Fibroblast of lung (primary cell): ENCODE data around the gene RASSF5. TPM values are rescaled to one million over a fixed set of nuclear protein-coding genes. Genes with fewer than 3 reads are reported as not detected.

Source experiments
- DNase-seq, 2 donors: peaks; one replicate each; pipeline versions ENCODE4 v3.0.0 to v3.0.0-alpha.2; 2010; ENCODE audit warnings: low read depth in 2 of 2
- H2AFZ ChIP-seq: 2 replicates; pipeline ENCODE4 v1.5.1; 2012; ENCODE audit warnings: low read length, control low read depth, inconsistent platforms
- H3K27ac ChIP-seq: 2 replicates; pipeline ENCODE4 v1.5.1; 2011; ENCODE audit warnings: low read length, control low read depth; ENCODE audit not compliant: insufficient read depth
- H3K27me3 ChIP-seq: 2 replicates; pipeline ENCODE4 v1.5.1; 2011; ENCODE audit warnings: mild to moderate bottlenecking, low read length; ENCODE audit not compliant: control insufficient read depth, insufficient read depth
- H3K36me3 ChIP-seq: 2 replicates; pipeline ENCODE4 v1.5.1; 2011; ENCODE audit warnings: low read length; ENCODE audit not compliant: control insufficient read depth, insufficient read depth
- H3K4me1 ChIP-seq: 2 replicates; pipeline ENCODE4 v1.5.1; 2011; ENCODE audit warnings: low read length; ENCODE audit not compliant: control insufficient read depth, insufficient read depth; ENCODE audit errors: extremely low read depth
- H3K4me2 ChIP-seq: 2 replicates; pipeline ENCODE4 v1.5.1; 2011; ENCODE audit warnings: low read length, control low read depth; ENCODE audit not compliant: insufficient read depth; ENCODE audit errors: extremely low read depth
- H3K4me3 ChIP-seq, 4 experiments: fragments of 200-600 bp in 1 of 4; sonication (generic) in 1 of 4; replicated peaks in 1 of 4; 2 replicates each; pipeline ENCODE4 v1.5.1; 2011 to 2016; ENCODE audit warnings: low read length in 4 of 4, low read depth in 3 of 4, mild to moderate bottlenecking in 3 of 4, control low read depth in 2 of 4, inconsistent platforms in 1 of 4, mixed read lengths in 1 of 4; ENCODE audit not compliant: insufficient read depth in 1 of 4; ENCODE audit errors: control extremely low read depth in 1 of 4
- H3K79me2 ChIP-seq: 2 replicates; pipeline ENCODE4 v1.5.1; 2012; ENCODE audit warnings: mild to moderate bottlenecking, low read length, inconsistent platforms; ENCODE audit not compliant: control insufficient read depth, insufficient read depth
- H3K9ac ChIP-seq: 2 replicates; pipeline ENCODE4 v1.5.1; 2011; ENCODE audit warnings: mild to moderate bottlenecking, low read length, control low read depth; ENCODE audit not compliant: insufficient read depth
- H3K9me3 ChIP-seq: 2 replicates; pipeline ENCODE4 v1.5.1; 2012; ENCODE audit warnings: low read depth, low read length; ENCODE audit not compliant: control insufficient read depth, insufficient read depth
- H4K20me1 ChIP-seq: 2 replicates; pipeline ENCODE4 v1.5.1; 2011; ENCODE audit warnings: low read length; ENCODE audit not compliant: control insufficient read depth, insufficient read depth; ENCODE audit errors: extremely low read depth
- CTCF ChIP-seq, 2 donors: IDR thresholded peaks in 1 of 2; conservative IDR thresholded peaks in 1 of 2; 1 replicate in 1 of 2; 2 replicates in 1 of 2; pipeline ENCODE4 v1.5.1; 2011 to 2012; ENCODE audit warnings: low read length in 2 of 2, control low read depth in 1 of 2, inconsistent platforms in 1 of 2, low read depth in 1 of 2, mild to moderate bottlenecking in 1 of 2
- EZH2 ChIP-seq: IDR thresholded peaks from 2 replicates; pipeline ENCODE4 v1.5.1; 2012; ENCODE audit warnings: low read length, control low read depth, mild to moderate bottlenecking; ENCODE audit errors: missing control alignments
- polyA plus RNA-seq, 2 donors: library from polyadenylated mRNA; depleted of rRNA in 1 of 2; stranded (reverse) in 1 of 2; unstranded in 1 of 2; fragments of >200 nt; gene quantifications; 2 replicates each; pipeline ENCODE4 v1.2.1, GENCODE V29; 2011 to 2012; ENCODE audit warnings: missing spikeins in 1 of 2
- total RNA-seq: library from RNA; depleted of rRNA; stranded (reverse); fragments of >200 nt; gene quantifications from 2 replicates; pipeline ENCODE4 v1.2.1, GENCODE V29; 2014

RASSF5 gene
- total and polyA plus RNA-seq, 2 donors (not counting 1 experiment from before 2014, with no cell fraction given): 1.3 to 3.0 TPM

DNA sequence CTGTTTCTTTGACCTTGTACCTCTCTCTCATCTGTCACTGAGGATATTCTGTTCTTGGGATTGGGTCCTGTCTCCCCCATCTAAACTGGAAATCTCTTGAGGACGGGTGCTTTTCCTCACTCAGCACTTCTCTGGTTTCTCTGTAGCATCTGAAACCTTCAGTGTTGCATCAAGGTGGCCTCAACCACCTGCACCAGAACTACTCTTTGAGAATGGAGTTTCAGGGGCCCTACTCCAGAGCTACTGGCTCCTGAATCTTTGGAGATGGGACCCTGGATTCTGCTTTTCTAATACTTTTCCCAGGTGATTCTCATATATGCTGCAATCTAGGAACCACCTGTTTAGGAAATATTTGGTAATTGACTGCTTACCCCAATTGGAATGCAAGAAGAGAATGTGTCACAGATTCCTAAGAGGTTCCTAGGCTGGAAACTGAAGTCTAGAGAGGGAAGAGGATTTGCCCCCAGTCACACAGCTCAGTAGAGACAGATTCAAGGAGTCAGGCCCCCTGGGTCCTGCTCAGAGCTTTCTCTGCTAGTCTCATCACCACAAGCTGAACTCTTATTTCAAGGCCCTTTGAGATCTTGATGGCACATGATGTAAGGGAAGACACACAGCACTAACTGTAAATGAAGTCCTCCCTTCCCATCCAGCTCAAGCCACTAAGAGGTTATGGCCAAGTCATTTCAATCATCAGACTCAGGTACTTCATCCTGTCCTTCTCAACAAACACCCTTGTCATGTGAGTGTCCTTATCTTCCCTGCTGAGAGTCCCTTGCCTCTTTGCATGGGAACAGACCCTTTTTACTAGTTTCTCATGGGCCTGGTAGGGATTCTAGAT lies 56.3 kb downstream of the RASSF5 start:
- no peak overlapping the region for H3K4me3 ChIP-seq
- no peaks in the 10 kb centered on the region for H3K79me2 ChIP-seq
- no peaks in the 10 kb centered on the region for H3K9me3 ChIP-seq
- H3K4me1 ChIP-seq: no peaks in the 10 kb centered on the region
- H3K27me3 ChIP-seq: peaks cover 2% of the 10 kb centered on the region
- H3K27ac ChIP-seq: no peak overlapping the region
- peak in 1 of 2 donors; percentile 15 for DNase-seq
- no peak overlapping the region for H3K4me2 ChIP-seq
- no peak overlapping the region for H2AFZ ChIP-seq
- TF ChIP-seq CTCF (conservative IDR thresholded peaks at IDR 0.05 in 1 of 2, IDR thresholded peaks at IDR 0.05 in 1 of 2; ENCODE audit: low read depth in 1 of 2, low read length in 2 of 2): no peak
- TF ChIP-seq EZH2: no peak
- no peak overlapping the region for H3K9ac ChIP-seq
- no peaks in the 10 kb centered on the region for H3K36me3 ChIP-seq
- no peaks in the 10 kb centered on the region for H4K20me1 ChIP-seq

DNA sequence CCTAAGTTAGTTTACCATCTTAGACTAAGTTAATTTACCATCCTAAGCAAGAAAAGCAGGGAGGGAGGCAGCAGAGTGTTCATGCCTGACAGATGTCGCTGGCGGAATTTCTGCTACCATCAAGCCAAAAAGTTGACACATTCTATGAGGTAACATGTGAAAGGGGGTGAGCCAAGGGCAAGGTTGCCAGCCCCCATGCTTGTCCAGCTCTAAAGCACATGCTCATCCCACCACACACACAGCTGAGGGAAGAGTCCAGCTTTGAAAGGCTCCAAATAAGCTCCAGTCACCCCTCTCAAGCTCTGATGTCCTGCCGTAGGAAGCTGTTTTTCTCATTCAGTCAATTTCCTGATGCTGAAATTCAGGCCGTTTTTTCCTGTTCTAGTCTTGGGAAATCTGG lies 58.7 kb downstream of the RASSF5 start:
- Histone ChIP-seq H2AFZ (no peak overlapping the region), H3K27ac (no peak overlapping the region), H3K36me3 (no peaks in the 10 kb centered on the region), H3K79me2 (no peaks in the 10 kb centered on the region), H3K4me3 (no peak overlapping the region), H3K27me3 (peaks cover 2% of the 10 kb centered on the region), H3K9me3 (no peaks in the 10 kb centered on the region), H3K9ac (no peak overlapping the region), H3K4me1 (no peaks in the 10 kb centered on the region), H4K20me1 (no peaks in the 10 kb centered on the region), H3K4me2 (no peak overlapping the region)
- DNase-seq: no peak
- TF ChIP-seq EZH2: no peak
- no peak for TF ChIP-seq CTCF (conservative IDR thresholded peaks at IDR 0.05 in 1 of 2, IDR thresholded peaks at IDR 0.05 in 1 of 2; ENCODE audit: low read depth in 1 of 2, low read length in 2 of 2)

- DNase-seq: no peak
- no peak overlapping the region for H2AFZ ChIP-seq
- H3K27me3 ChIP-seq: peaks cover 2% of the 10 kb centered on the region
- H3K27ac ChIP-seq: no peak overlapping the region
- H3K79me2 ChIP-seq: no peaks in the 10 kb centered on the region
- H3K9ac ChIP-seq: no peak overlapping the region
- no peak for TF ChIP-seq CTCF (conservative IDR thresholded peaks at IDR 0.05 in 1 of 2, IDR thresholded peaks at IDR 0.05 in 1 of 2; ENCODE audit: low read depth in 1 of 2, low read length in 2 of 2)
- no peak for TF ChIP-seq EZH2
- no peaks in the 10 kb centered on the region for H3K4me1 ChIP-seq
- H3K9me3 ChIP-seq: no peaks in the 10 kb centered on the region
- H3K4me3 ChIP-seq: no peak overlapping the region
- H3K4me2 ChIP-seq: no peak overlapping the region
- H4K20me1 ChIP-seq: no peaks in the 10 kb centered on the region
- H3K36me3 ChIP-seq: no peaks in the 10 kb centered on the region
Observed at GRCh38 chr1:206566999-206567398, 59.7 kb downstream of the RASSF5 start.
